T-helper 2 cell treated with Interferon-gamma antibody and Interleukin-4, amounts not matched to agents 5 μg/mL and 100 μg/mL, for 36 hours (primary cell): ENCODE measurements around the gene KCNQ1.

Source experiments
- DNase-seq: peaks from one replicate; pipeline ENCODE4 v3.0.0; 2021; ENCODE audit warnings: low spot score
- H3K27ac Mint-ChIP-seq: one replicate; pipeline ENCODE4 v1.8.0; 2021; ENCODE audit warnings: mild to moderate bottlenecking, mixed read lengths
- H3K27me3 Mint-ChIP-seq: one replicate; pipeline ENCODE4 v1.8.0; 2021; ENCODE audit warnings: low read depth, mixed read lengths
- H3K36me3 Mint-ChIP-seq: one replicate; pipeline ENCODE4 v1.8.0; 2021; ENCODE audit warnings: low read depth, mixed read lengths
- H3K4me1 Mint-ChIP-seq: one replicate; pipeline ENCODE4 v1.8.0; 2021; ENCODE audit warnings: low read depth, mixed read lengths
- H3K4me3 Mint-ChIP-seq: one replicate; pipeline ENCODE4 v1.8.0; 2022; ENCODE audit warnings: mild to moderate bottlenecking, moderate library complexity, mixed read lengths
- H3K9me3 Mint-ChIP-seq: one replicate; pipeline ENCODE4 v1.8.0; 2021; ENCODE audit warnings: mixed read lengths

Gene KCNQ1

GRCh38 chr11:2813141-2813908, 368.5 kb downstream of the KCNQ1 start:
- H3K9me3 Mint-ChIP-seq: peaks cover 14% of the 10 kb centered on the region

GRCh38 chr11:2813968-2814367, 369.2 kb downstream of the KCNQ1 start:
- H3K9me3 Mint-ChIP-seq: peaks cover 19% of the 10 kb centered on the region
- peaks cover 3% of the 10 kb centered on the region for H3K27me3 Mint-ChIP-seq
- H3K36me3 Mint-ChIP-seq: no peaks in the 10 kb centered on the region
- no peak for DNase-seq
- H3K4me1 Mint-ChIP-seq: peaks cover 9% of the 10 kb centered on the region
- H3K27ac Mint-ChIP-seq: no peak overlapping the region
- no peak overlapping the region for H3K4me3 Mint-ChIP-seq

More at GRCh38 chr11:2813141-2813908, 368.5 kb downstream of the KCNQ1 start:
- Mint-ChIP-seq H3K36me3 (no peaks in the 10 kb centered on the region), H3K27me3 (peaks cover 3% of the 10 kb centered on the region), H3K4me1 (peaks cover 9% of the 10 kb centered on the region), H3K27ac (no peak overlapping the region), H3K4me3 (no peak overlapping the region)
- DNase-seq: no peak

- no peaks in the 10 kb centered on the region for H3K27me3 Mint-ChIP-seq
- no peaks in the 10 kb centered on the region for H3K36me3 Mint-ChIP-seq
- peaks cover 9% of the 10 kb centered on the region for H3K4me1 Mint-ChIP-seq
- no peak for DNase-seq
- H3K4me3 Mint-ChIP-seq: no peak overlapping the region
- H3K27ac Mint-ChIP-seq: no peak overlapping the region
- peaks cover 26% of the 10 kb centered on the region for H3K9me3 Mint-ChIP-seq
Measured at GRCh38 chr11:2814751-2815150, 369.9 kb downstream of the KCNQ1 start.

GRCh38 chr11:2815762-2816496, 371.1 kb downstream of the KCNQ1 start:
- no peak for DNase-seq
- Mint-ChIP-seq H3K36me3 (no peaks in the 10 kb centered on the region), H3K27ac (no peak overlapping the region), H3K4me3 (no peak overlapping the region), H3K9me3 (peaks cover 30% of the 10 kb centered on the region), H3K27me3 (no peaks in the 10 kb centered on the region), H3K4me1 (peaks cover 9% of the 10 kb centered on the region)

GRCh38 chr11:2816523-2816922, 371.7 kb downstream of the KCNQ1 start:
- Mint-ChIP-seq H3K9me3 (peaks cover 31% of the 10 kb centered on the region), H3K4me1 (peaks cover 9% of the 10 kb centered on the region), H3K4me3 (no peak overlapping the region), H3K27me3 (no peaks in the 10 kb centered on the region), H3K36me3 (no peaks in the 10 kb centered on the region), H3K27ac (no peak overlapping the region)
- no peak for DNase-seq

GRCh38 chr11:2816941-2817421, 372.2 kb downstream of the KCNQ1 start:
- Mint-ChIP-seq H3K27me3 (no peaks in the 10 kb centered on the region), H3K36me3 (no peaks in the 10 kb centered on the region), H3K4me3 (no peak overlapping the region), H3K4me1 (peaks cover 9% of the 10 kb centered on the region), H3K27ac (no peak overlapping the region), H3K9me3 (peaks cover 35% of the 10 kb centered on the region)
- no peak for DNase-seq

GRCh38 chr11:2817431-2817830, 372.6 kb downstream of the KCNQ1 start:
- Mint-ChIP-seq H3K27me3 (no peaks in the 10 kb centered on the region), H3K9me3 (peaks cover 40% of the 10 kb centered on the region), H3K4me3 (no peak overlapping the region), H3K4me1 (peaks cover 6% of the 10 kb centered on the region), H3K36me3 (no peaks in the 10 kb centered on the region), H3K27ac (no peak overlapping the region)
- no peak for DNase-seq

DNA sequence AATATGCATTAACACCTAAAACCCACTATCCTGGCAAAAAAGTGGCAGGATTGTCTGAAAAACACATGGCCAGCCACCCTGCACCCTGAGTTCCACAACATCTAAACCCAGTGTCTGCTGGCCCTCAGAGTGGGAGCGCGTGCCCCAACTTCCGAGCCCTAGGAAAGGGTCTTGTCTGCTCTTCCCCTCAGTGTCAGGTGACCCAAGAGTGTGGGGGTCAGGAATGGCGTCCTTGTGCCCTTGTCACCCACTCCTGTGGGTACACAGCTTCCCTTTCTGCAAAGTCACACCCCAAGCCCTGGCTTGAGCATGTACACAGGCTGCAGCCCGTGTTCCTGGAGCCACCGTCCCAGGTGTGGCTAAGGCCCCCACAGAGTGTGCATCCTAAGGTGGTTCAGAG, 373.2 kb downstream of the KCNQ1 start:
- Mint-ChIP-seq H3K27ac (no peak overlapping the region), H3K4me1 (peaks cover 2% of the 10 kb centered on the region), H3K9me3 (peaks cover 46% of the 10 kb centered on the region), H3K4me3 (no peak overlapping the region), H3K27me3 (no peaks in the 10 kb centered on the region), H3K36me3 (no peaks in the 10 kb centered on the region)
- no peak for DNase-seq

DNA sequence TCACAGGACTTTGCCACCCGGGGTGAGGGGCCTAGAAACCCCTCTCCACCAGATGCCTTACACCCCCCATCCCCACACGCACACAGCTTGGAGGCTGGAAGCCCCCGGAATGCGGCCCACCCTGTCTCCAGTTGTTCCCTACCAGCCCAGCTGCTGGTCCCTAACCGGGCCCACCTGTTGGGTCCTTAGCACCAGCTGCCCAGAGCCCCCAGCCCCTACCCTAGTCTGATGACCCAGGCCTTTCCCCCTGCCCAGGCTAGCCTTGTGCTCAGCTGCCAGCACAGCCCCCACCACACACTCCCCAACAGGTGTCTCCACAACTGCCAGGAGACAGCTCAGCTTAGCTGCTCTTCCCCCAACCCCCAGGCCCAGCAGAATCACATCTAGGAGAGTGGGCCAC, 373.7 kb downstream of the KCNQ1 start:
- Mint-ChIP-seq H3K4me1 (no peaks in the 10 kb centered on the region), H3K27ac (no peak overlapping the region), H3K9me3 (peaks cover 50% of the 10 kb centered on the region), H3K4me3 (no peak overlapping the region), H3K36me3 (no peaks in the 10 kb centered on the region), H3K27me3 (no peaks in the 10 kb centered on the region)
- no peak for DNase-seq

DNA sequence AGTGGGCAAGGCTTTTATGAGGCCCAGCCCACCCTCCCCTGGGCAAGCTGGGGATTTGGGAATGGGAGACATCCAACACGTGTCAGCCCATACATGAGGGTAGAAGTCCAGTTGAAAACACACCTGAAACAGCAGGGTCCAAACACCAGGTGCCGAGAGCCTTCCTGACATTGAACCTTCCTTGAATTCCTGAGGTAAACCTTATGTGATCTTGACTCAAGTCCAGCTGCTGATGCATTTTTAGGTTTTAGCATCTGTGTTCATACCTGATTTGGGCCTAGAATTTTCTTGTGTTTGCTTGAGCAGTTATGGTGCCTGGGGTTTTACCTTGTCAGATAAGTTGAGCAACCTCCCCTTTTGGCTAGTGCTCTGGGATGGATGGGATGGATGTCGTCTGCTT, 374.5 kb downstream of the KCNQ1 start:
- H3K27ac Mint-ChIP-seq: no peak overlapping the region

GRCh38 chr11:2820976-2821375, 376.2 kb downstream of the KCNQ1 start:
- no peak for DNase-seq
- Mint-ChIP-seq H3K9me3 (peaks cover 53% of the 10 kb centered on the region), H3K4me1 (no peaks in the 10 kb centered on the region), H3K27me3 (no peaks in the 10 kb centered on the region), H3K27ac (no peak overlapping the region), H3K4me3 (no peak overlapping the region), H3K36me3 (no peaks in the 10 kb centered on the region)

More for the DNA sequence above, 374.5 kb downstream of the KCNQ1 start:
- H3K4me3 Mint-ChIP-seq: no peak overlapping the region
- no peak for DNase-seq
- H3K9me3 Mint-ChIP-seq: peaks cover 55% of the 10 kb centered on the region
- H3K36me3 Mint-ChIP-seq: no peaks in the 10 kb centered on the region
- H3K27me3 Mint-ChIP-seq: no peaks in the 10 kb centered on the region
- no peaks in the 10 kb centered on the region for H3K4me1 Mint-ChIP-seq

GRCh38 chr11:2821891-2822290, 377.1 kb downstream of the KCNQ1 start:
- DNase-seq: no peak
- H3K4me1 Mint-ChIP-seq: no peaks in the 10 kb centered on the region
- H3K36me3 Mint-ChIP-seq: no peaks in the 10 kb centered on the region
- peaks cover 48% of the 10 kb centered on the region for H3K9me3 Mint-ChIP-seq
- no peak overlapping the region for H3K4me3 Mint-ChIP-seq
- H3K27me3 Mint-ChIP-seq: no peaks in the 10 kb centered on the region
- H3K27ac Mint-ChIP-seq: no peak overlapping the region

- H3K36me3 Mint-ChIP-seq: no peaks in the 10 kb centered on the region
- no peak overlapping the region for H3K27ac Mint-ChIP-seq
- H3K4me1 Mint-ChIP-seq: no peaks in the 10 kb centered on the region
- DNase-seq: no peak
- H3K4me3 Mint-ChIP-seq: no peak overlapping the region
- H3K9me3 Mint-ChIP-seq: peaks cover 45% of the 10 kb centered on the region
- H3K27me3 Mint-ChIP-seq: no peaks in the 10 kb centered on the region
Measured at GRCh38 chr11:2824851-2825250, 380.0 kb downstream of the KCNQ1 start.

DNA sequence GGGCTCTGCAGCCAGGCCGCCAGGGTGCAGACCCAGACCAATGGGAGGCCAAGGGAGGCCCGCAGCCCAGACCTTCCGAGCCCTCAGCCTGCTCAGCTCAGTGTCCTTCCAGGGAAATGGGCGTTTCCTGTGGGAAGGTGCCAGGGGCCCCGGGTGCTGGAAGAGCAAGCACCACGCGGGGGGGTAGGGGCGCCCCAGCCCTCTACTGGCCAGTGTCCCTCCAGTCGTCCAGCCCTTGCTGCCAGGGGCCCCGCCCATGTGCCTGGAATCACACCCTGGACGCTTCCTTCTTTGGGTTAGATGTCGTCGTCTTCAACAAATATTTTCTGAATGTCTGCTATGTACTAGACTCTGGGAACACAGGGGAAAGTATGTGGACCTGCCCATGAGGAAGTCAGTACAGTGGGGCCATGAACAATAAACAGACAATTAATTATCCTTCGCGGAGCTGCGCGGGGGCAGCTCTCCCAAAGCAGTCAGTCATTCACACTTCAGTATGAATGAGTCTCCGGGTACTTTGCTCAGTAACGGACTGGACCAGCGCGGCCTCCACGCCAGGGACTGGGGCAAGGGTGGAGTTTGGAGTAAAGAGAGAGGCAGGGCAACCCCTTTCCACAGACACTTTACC, 380.6 kb downstream of the KCNQ1 start:
- Mint-ChIP-seq H3K27ac (no peak overlapping the region), H3K4me3 (no peak overlapping the region), H3K4me1 (no peaks in the 10 kb centered on the region), H3K27me3 (no peaks in the 10 kb centered on the region), H3K9me3 (peaks cover 43% of the 10 kb centered on the region), H3K36me3 (no peaks in the 10 kb centered on the region)
- no peak for DNase-seq
